H1 (cell line): ENCODE data around the gene ARHGAP8. TPM values are rescaled to one million over a fixed set of nuclear protein-coding genes. Genes with fewer than 3 reads are reported as not detected.

Experiments used
- CHD7 ChIP-seq: fragments of 300-600 bp; sonication (generic); IDR thresholded peaks from 2 replicates; pipeline ENCODE4 v1.7.1; 2012; ENCODE audit warnings: low read length, moderate library complexity, mild to moderate bottlenecking, inconsistent platforms; ENCODE audit not compliant: insufficient replicate concordance
- polyA plus RNA-seq, 7 experiments: library from polyadenylated mRNA; depleted of rRNA in 3 of 7; stranded (reverse) in 5 of 7; unstranded in 2 of 7; fragments of >200 nt in 5 of 7; fragments of 200-250 nt in 2 of 7; gene quantifications; 1 replicate in 5 of 7; 2 replicates in 1 of 7; 4 replicates in 1 of 7; pipeline versions ENCODE4 v1.2.1 to v1.2.3, GENCODE V29; 2011 to 2013; ENCODE audit warnings: missing spikeins in 2 of 7, mixed read lengths in 2 of 7
- total RNA-seq: library from RNA; stranded (reverse); fragmentation: NEBNext Ultra II Directional; extraction: Animal tissue kit (Norgen Biotek cat#: 25700); gene quantifications from 2 replicates; pipeline ENCODE4 v1.2.1, GENCODE V29; 2021

Gene ARHGAP8
- total and polyA plus RNA-seq, 2 of the 8 experiments (the other 6 are each of a cell fraction or from before 2014, with no cell fraction given), result 35.6 to 47.7 TPM

- TF ChIP-seq CHD7, result no peak
Measured at GRCh38 chr22:44741929-44742328, 10.4 kb upstream of the ARHGAP8 start (continued).
